ENCODE data around the gene TMED7.

- TF ChIP-seq ARNT (IDR thresholded peaks at IDR 0.05) (no peak), FOXM1 (IDR thresholded peaks at IDR 0.05; ENCODE audit: borderline replicate concordance) (no peak), L3MBTL2 (conservative IDR thresholded peaks at IDR 0.05) (no peak)
Measured at GRCh38 chr5:115623658-115624057, 2.2 kb downstream of the TMED7 start.
